Measurements from ENCODE around the gene C1QL1.

DNA sequence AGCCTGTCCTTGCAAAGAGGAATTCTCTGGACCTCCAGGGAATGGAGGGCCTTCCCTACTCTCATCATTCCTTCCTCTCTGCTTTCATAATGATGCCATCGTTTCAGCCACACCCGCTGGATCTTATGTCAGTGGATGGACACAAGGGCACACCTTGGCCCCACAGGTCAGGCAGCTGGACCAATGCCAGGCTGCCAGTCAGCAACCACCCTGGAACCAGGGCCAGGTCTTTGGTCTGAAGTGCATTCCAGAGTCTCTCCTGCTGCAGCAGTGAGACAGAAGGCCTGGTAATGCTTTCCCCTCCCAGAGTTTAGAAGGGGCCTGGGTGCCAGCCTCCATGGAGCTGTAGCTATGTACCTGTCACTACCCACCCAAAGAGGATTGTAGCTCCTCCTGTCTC lies 7.4 kb downstream of the C1QL1 start:
- no peak for TF ChIP-seq CTCF (IDR thresholded peaks at IDR 0.05)
- no peak for TF ChIP-seq POLR2A (IDR thresholded peaks at IDR 0.05; ENCODE audit: low read depth)
